ENCODE measurements around the gene WDR5B. TPM values are rescaled to one million over a fixed set of nuclear protein-coding genes. Genes with fewer than 3 reads are reported as not detected.

WDR5B gene
- total RNA-seq, 4 donors from 2014 or later: 1.4 to 3.0 (median 2.1) TPM

DNA sequence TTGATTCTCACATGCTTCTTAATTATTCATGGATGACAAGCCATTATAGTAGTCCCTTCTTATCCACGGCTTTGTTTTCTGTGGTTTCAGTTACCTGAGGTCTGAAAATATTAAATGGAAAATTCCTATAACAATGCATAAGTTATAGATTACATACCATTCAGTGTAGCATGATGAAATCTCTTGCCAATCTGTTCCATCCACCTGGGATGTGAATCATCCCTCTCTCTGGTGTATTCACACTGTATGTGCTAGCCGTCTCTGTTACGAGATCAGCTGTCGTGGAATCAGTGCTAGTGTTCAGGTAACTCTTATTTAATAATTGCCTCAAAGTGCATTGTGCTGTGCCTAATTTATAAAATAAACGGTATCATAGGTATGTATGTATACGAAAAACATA, 5.2 kb downstream of the WDR5B start:
- Histone ChIP-seq H3K9me3 (no peaks in the 10 kb centered on the region), H3K36me3 (peaks cover 0 to 27% of the 10 kb centered on the region in 2 donors), H3K4me1 (peaks cover 35 to 39% of the 10 kb centered on the region in 2 donors), H3K27me3 (no peaks in the 10 kb centered on the region), H3K4me3 (no peak overlapping the region), H3K27ac (peak overlapping the region in 1 of 4 donors; percentile 12)
- in situ Hi-C loops (cut with MboI; ENCODE audit: low sequenced_read_pairs in 4 of 4) (loop anchor here in 2 of 4 donors (10.0 kb wide), 2 partner anchors 94 to 104 kb away; partner anchors contain the start of gene KPNA1 (in 1 of the 2)), intact Hi-C loops (cut with DNase I; ENCODE audit: low total_unique reads) (no loop called here)
- ATAC-seq (no peak), DNase-seq (no peak)
- TF ChIP-seq CTCF (IDR thresholded peaks at IDR 0.05 in 4 of 5, conservative IDR thresholded peaks at IDR 0.05 in 1 of 5): no peak
- TF ChIP-seq POLR2A (IDR thresholded peaks at IDR 0.05): no peak

DNA sequence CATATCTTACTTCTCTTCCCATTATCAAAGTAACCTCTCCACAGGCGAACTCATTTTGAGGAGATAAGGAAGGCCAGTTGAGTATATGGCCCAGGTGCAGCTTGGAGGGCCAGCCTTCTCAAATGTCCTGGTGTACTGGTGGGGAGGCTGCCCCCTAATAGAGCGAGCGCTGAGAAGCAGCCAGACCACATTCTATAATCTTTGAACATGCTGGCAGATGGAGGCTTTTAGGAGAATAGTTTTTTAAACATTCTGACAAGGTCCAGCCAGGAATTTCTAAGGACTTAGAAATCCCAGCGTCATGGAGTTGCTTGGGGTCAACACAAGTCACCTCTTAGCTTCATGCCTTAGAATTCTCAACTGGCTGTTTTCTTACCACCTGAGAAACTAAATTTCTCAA, 5.8 kb downstream of the WDR5B start:
- in situ Hi-C loops (cut with MboI; ENCODE audit: low sequenced_read_pairs in 4 of 4): loop anchor here in 2 of 4 donors (10.0 kb wide), 2 partner anchors 95 to 105 kb away; partner anchors contain the start of gene KPNA1 (in 1 of the 2)
- Histone ChIP-seq H3K27me3 (no peaks in the 10 kb centered on the region), H3K36me3 (peaks cover 0 to 27% of the 10 kb centered on the region in 2 donors), H3K27ac (peak overlapping the region in 1 of 4 donors; percentile 12), H3K4me1 (peaks cover 34 to 38% of the 10 kb centered on the region in 2 donors), H3K9me3 (no peaks in the 10 kb centered on the region), H3K4me3 (no peak overlapping the region)
- TF ChIP-seq POLR2A (IDR thresholded peaks at IDR 0.05): no peak
- no peak for TF ChIP-seq CTCF (IDR thresholded peaks at IDR 0.05 in 4 of 5, conservative IDR thresholded peaks at IDR 0.05 in 1 of 5)
- ATAC-seq (no peak), DNase-seq (no peak)
- intact Hi-C loops (cut with DNase I; ENCODE audit: low total_unique reads): no loop called here

GRCh38 chr3:122409446-122409845, 6.4 kb downstream of the WDR5B start:
- H3K27ac ChIP-seq: peak overlapping the region in 1 of 4 donors; percentile 6
- DNase-seq (no peak), ATAC-seq (no peak)
- intact Hi-C loops (cut with DNase I; ENCODE audit: low total_unique reads): no loop called here
- peaks cover 0 to 27% of the 10 kb centered on the region in 2 donors for H3K36me3 ChIP-seq
- H3K4me3 ChIP-seq: no peak overlapping the region
- in situ Hi-C loops (cut with MboI; ENCODE audit: low sequenced_read_pairs in 4 of 4): no loop called here
- H3K9me3 ChIP-seq: no peaks in the 10 kb centered on the region
- peaks cover 27 to 38% of the 10 kb centered on the region in 2 donors for H3K4me1 ChIP-seq
- TF ChIP-seq POLR2A (IDR thresholded peaks at IDR 0.05): no peak
- TF ChIP-seq CTCF (IDR thresholded peaks at IDR 0.05 in 4 of 5, conservative IDR thresholded peaks at IDR 0.05 in 1 of 5): no peak
- no peaks in the 10 kb centered on the region for H3K27me3 ChIP-seq

- Histone ChIP-seq H3K27me3 (no peaks in the 10 kb centered on the region), H3K4me1 (peaks cover 13 to 26% of the 10 kb centered on the region in 2 donors), H3K27ac (peak overlapping the region in 1 of 4 donors; percentile 16), H3K9me3 (no peaks in the 10 kb centered on the region), H3K36me3 (peaks cover 0 to 32% of the 10 kb centered on the region in 2 donors), H3K4me3 (no peak overlapping the region)
- intact Hi-C loops (cut with DNase I; ENCODE audit: low total_unique reads) (no loop called here), in situ Hi-C loops (cut with MboI; ENCODE audit: low sequenced_read_pairs in 4 of 4) (no loop called here)
- DNase-seq (no peak), ATAC-seq (no peak)
- TF ChIP-seq CTCF (IDR thresholded peaks at IDR 0.05 in 4 of 5, conservative IDR thresholded peaks at IDR 0.05 in 1 of 5): no peak
- no peak for TF ChIP-seq POLR2A (IDR thresholded peaks at IDR 0.05)
These were observed 7.9 kb downstream of the WDR5B start for GRCh38 chr3:122407946-122408345.

- H3K9me3 ChIP-seq: no peaks in the 10 kb centered on the region
- H3K27ac ChIP-seq: peak overlapping the region; percentile 73 to 89 (median 76)
- H3K27me3 ChIP-seq: no peaks in the 10 kb centered on the region
- DNase-seq (no peak), ATAC-seq (peak; percentile 52 to 75)
- no peak for TF ChIP-seq POLR2A (IDR thresholded peaks at IDR 0.05)
- TF ChIP-seq CTCF (IDR thresholded peaks at IDR 0.05 in 4 of 5, conservative IDR thresholded peaks at IDR 0.05 in 1 of 5): no peak
- H3K4me3 ChIP-seq: no peak overlapping the region
- in situ Hi-C loops (cut with MboI; ENCODE audit: low sequenced_read_pairs in 4 of 4) (no loop called here), intact Hi-C loops (cut with DNase I; ENCODE audit: low total_unique reads) (no loop called here)
- H3K4me1 ChIP-seq: peaks cover 8 to 26% of the 10 kb centered on the region in 2 donors
- peaks cover 0 to 32% of the 10 kb centered on the region in 2 donors for H3K36me3 ChIP-seq
These were observed 9.7 kb downstream of the WDR5B start for GRCh38 chr3:122406198-122406597.

Measured in gastrocnemius medialis (tissue), 4 donors.